PC-9 (cell line): Measurements from ENCODE around the gene BNC1.

Experiments used
- EZH2 ChIP-seq: fragments of 200-600 bp; sonication (generic); IDR thresholded peaks from 2 replicates; pipeline ENCODE4 v1.8.0; 2017; ENCODE audit warnings: antibody characterized with exemption, low read depth
- TF ChIP-seq, protein P1 (sequence below): fragments of 200-600 bp; sonication (generic); conservative IDR thresholded peaks from 2 replicates; pipeline ENCODE4 v1.6.1; 2017; ENCODE audit warnings: mixed run types, antibody characterized with exemption, mild to moderate bottlenecking, moderate library complexity

DNA sequence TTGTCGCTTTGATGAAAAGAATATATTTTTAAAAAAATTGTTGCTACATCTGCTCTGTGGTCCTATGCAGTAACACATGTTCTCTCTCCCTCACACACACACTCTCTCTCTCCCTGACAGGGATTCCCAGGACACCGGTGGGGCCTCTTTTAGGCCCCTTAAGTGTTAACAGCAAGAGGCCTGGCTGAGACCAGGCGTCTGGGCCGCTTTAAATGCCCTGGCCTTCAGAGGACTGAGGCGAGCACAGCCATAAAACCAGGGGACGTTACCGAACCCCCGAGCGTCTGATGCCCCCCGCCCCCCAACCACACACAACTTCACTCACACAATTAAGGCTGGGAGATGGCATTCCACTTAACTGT, 1.7 kb downstream of the BNC1 start:
- TF ChIP-seq, protein P1, sequence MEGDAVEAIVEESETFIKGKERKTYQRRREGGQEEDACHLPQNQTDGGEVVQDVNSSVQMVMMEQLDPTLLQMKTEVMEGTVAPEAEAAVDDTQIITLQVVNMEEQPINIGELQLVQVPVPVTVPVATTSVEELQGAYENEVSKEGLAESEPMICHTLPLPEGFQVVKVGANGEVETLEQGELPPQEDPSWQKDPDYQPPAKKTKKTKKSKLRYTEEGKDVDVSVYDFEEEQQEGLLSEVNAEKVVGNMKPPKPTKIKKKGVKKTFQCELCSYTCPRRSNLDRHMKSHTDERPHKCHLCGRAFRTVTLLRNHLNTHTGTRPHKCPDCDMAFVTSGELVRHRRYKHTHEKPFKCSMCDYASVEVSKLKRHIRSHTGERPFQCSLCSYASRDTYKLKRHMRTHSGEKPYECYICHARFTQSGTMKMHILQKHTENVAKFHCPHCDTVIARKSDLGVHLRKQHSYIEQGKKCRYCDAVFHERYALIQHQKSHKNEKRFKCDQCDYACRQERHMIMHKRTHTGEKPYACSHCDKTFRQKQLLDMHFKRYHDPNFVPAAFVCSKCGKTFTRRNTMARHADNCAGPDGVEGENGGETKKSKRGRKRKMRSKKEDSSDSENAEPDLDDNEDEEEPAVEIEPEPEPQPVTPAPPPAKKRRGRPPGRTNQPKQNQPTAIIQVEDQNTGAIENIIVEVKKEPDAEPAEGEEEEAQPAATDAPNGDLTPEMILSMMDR, result no peak
- TF ChIP-seq EZH2, result no peak
